SKM-1 (cell line): ENCODE results near the gene KIF13A.
"Not testable (repeated sequence)": the region's sequence is repeated elsewhere in the genome, so short reads cannot be mapped to it uniquely, and the experiment has no call there.

Experiments
- DNase-seq: peaks from one replicate; lab custom pipeline; 2025; ENCODE audit not compliant: unreplicated experiment; lab: John Stamatoyannopoulos, UW

The KIF13A gene

GRCh38 chr6:17851720-17852161 lies 135.7 kb downstream of the KIF13A start:
- DNase-seq: no peak

DNA sequence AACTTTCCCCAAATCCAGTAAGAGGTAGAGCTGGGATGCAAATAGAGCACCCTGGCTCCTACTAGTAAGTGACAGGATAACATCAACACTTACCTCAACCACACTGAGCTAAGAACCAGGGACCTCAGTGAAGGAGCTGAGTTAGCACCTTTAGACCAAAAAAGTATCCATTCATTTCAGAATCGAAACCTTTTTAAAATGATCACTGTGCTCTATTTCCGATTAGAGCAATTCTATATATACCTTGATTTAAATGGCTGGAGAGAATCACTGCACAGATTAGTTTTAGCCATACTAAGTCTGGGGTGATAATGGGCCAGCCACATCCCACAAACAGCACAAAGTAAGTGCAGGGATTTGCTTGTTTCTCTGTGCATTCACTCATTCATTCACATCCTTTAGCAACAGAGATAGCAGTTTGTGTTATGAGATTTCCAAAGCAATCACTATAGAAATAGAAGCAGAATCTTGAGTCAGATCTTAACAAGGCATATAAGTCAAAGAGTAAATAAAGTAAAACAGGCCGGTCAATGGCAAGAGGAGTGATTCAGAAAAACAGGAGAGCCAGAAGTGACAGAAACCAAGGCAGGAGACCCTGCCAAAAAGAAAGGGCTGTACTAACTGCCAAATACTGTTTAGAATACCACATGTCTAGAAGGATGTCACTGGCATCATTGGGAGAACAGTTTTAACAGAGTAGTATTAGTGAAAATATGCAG lies 136.3 kb downstream of the KIF13A start:
- no peak for DNase-seq

- no peak for DNase-seq
Measured at GRCh38 chr6:17850281-17850680, 137.2 kb downstream of the KIF13A start.

DNA sequence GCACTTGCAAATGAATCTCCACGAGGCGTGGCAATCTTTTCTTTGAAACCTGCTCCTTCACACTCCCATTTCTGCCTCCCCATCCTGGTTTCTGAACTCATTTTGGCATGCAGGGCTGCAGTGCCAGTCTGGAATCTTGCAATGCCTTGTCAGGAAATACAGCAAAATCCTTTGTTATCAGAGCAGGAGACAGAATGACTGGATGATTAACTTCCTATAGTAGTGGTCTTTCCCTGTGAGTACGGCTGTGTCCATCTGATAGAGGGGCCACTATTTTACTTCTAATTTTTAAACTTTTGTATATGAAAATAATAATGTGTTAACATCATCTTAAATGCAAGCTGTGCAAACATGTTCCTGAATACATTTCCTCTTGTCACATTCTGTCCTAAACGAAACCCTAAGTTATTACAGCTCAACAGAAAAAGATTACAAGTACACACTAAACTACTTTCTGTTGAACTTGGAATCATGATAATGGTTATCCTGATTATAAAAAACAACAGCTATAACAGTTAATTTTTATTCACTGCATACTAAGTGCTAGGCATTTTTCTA lies 140.2 kb downstream of the KIF13A start:
- no peak for DNase-seq

GRCh38 chr6:17846762-17847161 lies 140.7 kb downstream of the KIF13A start:
- no peak for DNase-seq

DNA sequence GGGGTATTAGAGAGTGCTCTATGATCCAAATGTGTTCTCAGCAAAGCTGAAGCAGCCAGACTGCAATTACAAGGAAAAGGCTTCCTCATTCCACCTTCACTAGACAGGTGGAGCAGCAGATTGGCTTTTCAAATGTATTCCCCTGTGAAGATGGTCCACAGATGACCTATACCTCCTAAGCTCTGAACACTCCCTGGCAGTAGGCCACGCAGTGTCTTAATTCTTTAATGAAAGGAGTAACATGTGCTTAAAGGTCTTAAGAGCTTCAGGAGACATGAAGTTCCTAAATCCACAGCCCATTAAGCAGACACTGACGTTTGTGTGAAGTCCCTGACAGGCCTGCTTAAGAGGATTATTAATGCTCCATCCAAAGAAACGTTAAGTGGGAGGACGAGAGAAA lies 141.8 kb downstream of the KIF13A start:
- DNase-seq: no peak

- not testable (repeated sequence) for DNase-seq
Measured at GRCh38 chr6:17844967-17845366, 142.5 kb downstream of the KIF13A start.

- no peak for DNase-seq
Measured at GRCh38 chr6:17842934-17843821, 144.3 kb downstream of the KIF13A start.

GRCh38 chr6:17842014-17842776 lies 145.2 kb downstream of the KIF13A start:
- no peak for DNase-seq

GRCh38 chr6:17839513-17840223 lies 147.8 kb downstream of the KIF13A start:
- no peak for DNase-seq

- DNase-seq: no peak
Measured at GRCh38 chr6:17836293-17836692, 151.1 kb downstream of the KIF13A start.

DNA sequence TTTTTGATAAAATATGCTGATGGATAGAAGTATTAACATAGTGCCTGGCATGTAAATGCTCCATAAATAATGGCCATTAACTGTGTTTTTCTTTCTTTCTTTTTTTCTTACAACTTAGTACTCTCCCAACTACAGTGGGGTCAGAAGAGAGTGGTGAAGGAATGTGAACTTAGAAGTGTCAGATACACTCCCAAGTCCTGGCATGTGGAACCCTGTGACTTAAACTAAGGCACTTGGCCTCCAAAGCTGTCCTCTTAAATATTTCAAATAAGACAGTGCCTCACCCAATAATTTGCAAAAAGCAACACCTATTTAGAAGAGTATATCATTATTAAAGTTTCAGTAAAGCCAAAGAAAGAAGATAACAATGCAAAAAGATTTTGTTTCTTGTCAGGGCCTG lies 151.7 kb downstream of the KIF13A start:
- no peak for DNase-seq

GRCh38 chr6:17831135-17831534 lies 156.3 kb downstream of the KIF13A start:
- no peak for DNase-seq

DNA sequence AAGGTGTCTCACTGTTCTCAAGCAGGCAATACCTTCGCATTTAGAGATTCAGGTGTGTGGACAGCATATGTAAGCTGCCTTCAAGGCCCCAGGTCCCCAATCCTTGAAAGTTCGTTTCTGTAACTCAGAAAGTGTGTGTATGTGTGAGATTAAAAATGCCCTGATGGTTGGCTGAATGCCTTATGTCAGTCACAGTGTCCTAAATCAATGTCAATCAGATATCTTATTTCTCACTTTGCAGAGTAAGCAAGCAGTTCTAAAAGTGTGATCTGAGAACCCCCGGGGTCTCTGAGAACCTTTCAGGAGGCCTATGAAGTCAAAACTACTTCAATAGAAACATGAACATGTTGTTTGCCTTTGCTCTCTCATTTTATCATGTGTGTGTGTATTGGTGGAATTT lies 157.5 kb downstream of the KIF13A start:
- no peak for DNase-seq

GRCh38 chr6:17828149-17828548 lies 159.3 kb downstream of the KIF13A start:
- DNase-seq: no peak

- DNase-seq: no peak
Measured at GRCh38 chr6:17826301-17826700, 161.1 kb downstream of the KIF13A start.

GRCh38 chr6:17820055-17820454 lies 167.4 kb downstream of the KIF13A start:
- DNase-seq: no peak

GRCh38 chr6:17817763-17818162 lies 169.7 kb downstream of the KIF13A start:
- DNase-seq: no peak

DNA sequence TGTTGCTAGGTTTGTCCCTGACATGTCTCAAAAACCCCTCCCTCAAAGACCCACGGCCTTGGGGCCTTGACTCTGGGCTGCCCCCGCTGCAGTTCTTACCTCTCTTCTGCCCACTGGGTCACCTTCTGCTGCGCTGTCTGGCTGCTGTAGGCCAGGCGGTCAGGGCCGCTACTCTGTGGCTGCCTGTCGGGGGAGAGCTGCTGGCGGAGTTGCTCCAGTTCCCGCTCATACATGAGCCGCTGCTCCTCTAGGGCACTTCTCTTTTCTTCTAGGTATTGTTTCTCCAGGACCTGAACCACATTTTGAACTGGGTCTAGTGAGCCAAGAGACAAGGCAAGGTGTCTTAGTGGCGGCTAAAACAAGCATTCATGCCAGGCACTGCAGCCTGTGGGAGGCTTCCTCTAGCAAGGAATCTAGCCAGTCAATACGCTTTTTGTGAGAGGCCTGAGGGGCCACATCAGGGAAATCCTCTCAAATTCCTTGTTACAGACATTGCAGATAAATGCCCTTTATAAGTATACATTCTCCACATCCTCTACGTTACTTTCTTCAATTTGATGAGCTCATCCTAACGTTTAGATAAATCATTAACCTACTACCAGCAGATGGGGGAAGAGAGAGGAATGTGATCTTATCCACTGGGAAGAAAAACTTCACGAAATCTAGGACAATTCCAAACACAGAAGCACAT lies 170.4 kb downstream of the KIF13A start:
- DNase-seq: no peak

GRCh38 chr6:17813542-17813941 lies 173.9 kb downstream of the KIF13A start:
- DNase-seq: no peak
